GM21526 (cell line): ENCODE data around the gene SLC2A6.
"Not testable (repeated sequence)": the region's sequence is repeated elsewhere in the genome, so short reads cannot be mapped to it uniquely, and the experiment has no call there.

Source experiments
- ATAC-seq: cut with Tn5 transposase; IDR thresholded peaks from one replicate; pipeline ENCODE4 v1.9.1; 2021; ENCODE audit warnings: moderate library complexity; ENCODE audit not compliant: unreplicated experiment, low FRiP score

Gene SLC2A6

DNA sequence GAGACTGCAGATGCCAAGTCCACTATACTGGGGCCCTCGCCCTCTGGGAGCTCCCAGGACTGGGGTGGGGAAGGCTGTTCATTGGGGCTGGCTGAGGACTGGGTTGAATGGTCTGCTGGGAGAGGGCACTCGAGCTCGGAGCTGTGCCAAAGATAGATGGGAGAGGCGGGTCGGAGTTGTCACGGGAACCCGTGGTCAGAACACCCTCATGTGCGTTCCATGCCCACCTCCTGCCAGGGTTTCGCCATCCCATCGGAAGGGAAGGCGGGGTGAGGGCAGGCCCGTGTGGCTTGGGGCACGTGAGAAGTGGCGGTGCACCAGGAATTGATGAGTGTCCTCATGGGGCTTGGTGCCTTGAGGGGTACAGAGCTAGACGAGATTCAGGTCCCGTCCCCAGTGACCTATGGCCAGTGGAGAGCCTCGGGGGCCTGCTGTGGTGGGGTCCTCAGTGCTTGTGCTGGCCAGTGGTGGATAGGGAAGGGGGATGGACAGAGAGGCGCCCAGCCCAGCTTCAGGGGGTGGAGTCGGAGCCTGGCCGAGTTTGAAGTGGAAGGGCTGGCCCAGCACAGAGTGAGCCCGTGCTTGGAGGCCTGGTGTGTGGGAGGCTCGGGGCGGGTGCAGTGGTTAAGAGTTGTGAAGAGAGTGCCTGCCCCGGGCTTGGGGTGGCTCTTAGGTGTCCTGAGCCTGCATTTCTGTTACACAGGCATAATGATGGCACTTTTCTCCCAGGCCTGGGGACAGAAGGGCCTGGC is 14.9 kb downstream of the SLC2A6 start:
- ATAC-seq, result no peak

DNA sequence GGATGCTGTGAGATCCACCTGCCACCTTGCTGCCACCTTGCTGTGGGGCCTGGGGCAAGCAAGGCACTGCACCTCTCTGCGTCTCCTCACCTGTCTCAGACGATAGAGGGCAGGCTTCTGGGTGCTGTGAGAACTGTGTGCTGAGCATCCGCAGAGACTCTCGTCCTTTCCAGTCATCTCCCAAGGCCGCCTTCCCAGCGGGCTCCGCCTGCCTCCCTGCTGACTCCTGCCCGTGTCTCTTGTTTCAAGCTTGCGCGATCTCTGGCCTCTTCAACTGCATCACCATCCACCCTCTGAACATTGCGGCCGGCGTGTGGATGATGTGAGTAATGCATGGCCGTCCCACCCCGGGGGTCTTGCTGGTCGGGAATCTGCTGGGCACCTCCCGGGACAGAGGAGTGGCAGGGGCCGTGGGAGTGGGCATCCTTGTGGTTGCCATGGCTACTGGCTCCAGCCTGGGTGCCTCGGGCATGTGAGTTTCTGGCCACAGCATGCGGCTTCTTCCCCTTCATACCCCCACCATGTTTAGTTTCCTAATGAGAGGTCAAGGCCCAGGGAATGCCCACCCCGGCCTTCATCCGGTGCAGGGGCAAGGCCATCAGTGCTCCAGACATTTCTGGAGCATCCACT is 15.6 kb downstream of the SLC2A6 start:
- ATAC-seq, result no peak

DNA sequence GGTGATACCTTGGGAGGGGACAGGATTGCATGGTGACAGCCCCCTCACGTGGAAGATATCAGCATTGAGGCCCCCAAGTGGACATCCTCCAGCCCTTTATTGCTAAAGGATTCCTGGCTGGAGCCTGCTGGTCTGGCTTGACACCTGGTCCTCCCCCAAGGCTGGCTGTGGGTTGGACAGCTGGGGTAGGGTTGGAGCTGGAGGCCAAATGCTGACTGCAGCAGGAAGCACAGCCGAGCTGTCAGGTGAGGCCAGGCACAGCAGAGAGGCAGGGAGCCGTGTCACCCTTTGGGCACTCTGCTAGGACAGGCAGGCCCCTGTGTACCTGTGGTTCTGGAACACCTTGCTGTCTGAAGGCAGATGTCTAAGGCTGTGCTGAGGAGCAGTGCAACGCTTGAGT is 16.9 kb downstream of the SLC2A6 start:
- ATAC-seq, result no peak

DNA sequence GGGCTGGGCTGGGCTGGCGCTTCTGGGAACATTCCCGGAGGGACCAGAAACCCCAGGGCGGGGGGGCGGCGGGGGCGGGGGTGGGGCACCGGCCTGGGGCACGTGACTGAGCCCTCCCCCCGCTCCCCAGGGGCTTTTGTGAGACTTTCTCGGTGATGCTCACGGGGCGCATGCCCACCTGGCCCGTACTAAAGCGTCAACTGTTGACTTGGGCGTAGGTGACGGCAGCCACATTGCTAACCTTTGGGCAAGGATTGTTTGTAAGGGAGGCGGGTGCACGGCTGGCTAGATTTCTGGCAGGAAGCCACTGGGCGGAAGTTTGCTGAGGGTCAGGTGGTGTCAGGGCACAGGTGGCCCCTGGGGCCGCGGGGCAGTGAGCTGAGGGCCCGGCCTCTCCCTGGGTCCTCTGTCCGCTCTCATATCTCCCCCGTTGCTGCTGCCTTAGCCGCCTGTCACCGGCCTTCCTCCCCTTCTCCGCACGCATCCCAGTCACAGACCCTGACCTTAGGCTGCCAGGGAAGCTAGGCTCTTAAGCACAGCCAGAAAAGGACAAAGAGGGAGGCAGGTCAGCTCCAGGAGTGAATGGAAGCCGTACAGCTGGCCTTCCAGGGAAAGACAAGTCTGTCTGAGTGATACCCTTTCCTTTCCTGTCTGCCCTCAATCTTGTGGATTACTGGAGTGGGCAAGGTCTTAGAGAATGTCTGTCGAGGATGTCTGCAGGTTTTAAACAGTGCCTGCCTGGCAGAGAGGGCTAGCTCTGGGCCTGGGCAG is 18.3 kb downstream of the SLC2A6 start:
- ATAC-seq, result peak; percentile 16

DNA sequence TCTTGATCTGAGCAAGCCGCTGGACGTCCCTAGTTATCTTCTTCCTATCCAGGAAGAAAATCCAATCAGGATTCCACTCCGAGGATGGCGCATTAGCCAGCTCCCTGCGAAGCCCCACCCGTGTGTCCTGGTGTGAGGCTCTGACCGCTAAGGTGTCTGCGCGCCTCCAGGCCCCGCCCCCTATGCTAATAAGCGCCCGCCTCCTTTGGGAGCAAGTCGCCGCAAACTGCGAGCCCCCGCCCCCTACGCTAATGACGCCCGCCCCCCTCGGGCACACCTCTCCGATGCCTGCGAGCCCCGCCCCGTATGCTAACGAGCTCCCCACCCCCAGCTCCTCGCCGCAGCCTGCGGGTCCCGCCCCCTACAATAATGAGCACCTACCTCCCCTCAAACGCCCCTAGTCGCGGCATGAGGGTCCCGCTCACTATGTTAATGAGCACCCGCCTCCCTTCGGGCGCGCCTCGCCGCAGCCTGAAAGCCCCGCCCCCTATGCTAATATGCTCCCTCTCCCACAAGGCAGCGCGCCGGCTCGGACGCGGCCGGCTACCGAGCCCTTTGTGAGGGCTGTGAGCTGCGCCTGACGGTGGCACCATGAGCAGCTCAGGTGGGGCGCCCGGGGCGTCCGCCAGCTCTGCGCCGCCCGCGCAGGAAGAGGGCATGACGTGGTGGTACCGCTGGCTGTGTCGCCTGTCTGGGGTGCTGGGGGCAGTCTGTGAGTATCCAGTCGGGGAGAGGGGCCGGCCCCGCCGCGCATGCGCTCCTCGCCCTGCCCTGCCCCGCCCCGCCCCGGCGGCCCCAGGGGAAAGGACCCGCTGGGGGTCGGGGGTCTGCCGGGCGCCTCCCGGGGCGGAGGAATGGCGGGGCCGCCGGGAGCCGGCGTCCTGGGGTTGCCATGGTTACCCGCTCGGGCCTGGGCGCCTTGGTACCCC is 19.2 kb downstream of the SLC2A6 start, which contains the start of gene CACFD1:
TSS of gene CACFD1 (plus strand) at position 503 of the 929 bp plus-strand sequence. CDS start at position 592, 89 bp downstream.
- peak; percentile 69 for ATAC-seq

DNA sequence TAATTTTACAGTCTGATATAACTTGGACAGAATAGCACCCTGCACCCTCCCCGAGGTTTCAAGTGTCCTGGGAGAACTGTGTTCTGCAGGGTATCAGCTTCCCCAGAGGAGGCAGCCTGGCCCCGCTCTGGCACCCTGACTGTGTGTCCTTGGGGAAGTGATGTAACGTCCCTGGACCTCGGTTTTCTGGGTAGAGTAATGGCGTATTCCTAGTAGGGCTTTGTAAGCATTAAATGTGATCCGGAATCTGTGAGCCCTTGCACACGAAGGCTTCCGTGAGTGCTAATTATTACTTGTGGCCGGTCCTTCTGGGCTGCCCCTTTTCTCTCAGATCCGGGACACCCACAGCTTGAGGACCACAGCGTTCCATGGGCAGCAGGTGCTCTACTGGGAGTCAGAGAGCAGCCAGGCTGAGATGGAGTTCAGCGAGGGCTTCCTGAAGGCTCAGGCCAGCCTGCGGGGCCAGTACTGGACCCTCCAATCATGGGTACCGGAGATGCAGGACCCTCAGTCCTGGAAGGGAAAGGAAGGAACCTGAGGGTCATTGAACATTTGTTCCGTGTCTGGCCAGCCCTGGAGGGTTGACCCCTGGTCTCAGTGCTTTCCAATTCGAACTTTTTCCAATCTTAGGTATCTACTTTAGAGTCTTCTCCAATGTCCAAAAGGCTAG is 20.1 kb downstream of the SLC2A6 start:
- ATAC-seq, result no peak

DNA sequence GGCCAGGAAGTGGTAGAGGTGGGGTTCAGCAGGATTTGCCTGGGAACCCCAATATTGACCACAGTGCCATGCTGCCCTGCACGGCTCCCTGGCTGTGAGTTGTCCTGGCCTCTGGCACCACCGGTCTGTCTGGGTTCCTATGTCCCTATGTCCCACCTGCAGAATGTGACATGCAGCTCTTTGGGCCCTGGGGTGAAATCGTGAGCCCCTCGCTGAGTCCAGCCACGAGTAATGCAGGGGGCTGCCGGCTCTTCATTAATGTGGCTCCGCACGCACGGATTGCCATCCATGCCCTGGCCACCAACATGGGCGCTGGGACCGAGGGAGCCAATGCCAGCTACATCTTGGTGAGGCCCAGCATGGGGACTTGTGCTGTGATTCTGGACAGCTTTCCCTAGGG is 21.2 kb downstream of the SLC2A6 start:
- ATAC-seq, result no peak

DNA sequence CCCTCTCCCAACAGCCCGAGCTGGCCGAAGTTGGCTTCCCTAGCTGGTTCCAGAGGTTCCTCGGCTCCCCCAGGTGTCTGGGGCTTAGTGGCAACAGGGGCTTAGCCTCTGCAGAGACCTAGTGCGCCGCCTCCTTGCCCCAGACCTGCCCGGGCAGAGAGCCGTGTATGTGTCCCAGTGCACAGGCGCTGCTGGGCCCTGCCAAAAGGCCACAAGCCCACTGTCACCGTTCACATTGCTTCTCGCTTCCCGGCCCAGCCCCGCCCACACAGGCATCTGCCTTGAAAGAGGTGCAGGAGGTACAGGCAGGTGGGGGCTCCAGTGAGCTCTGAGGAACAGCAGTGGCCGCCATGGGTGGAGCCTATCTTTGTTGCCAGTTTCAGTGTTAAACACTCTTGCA is 21.7 kb downstream of the SLC2A6 start:
- no peak for ATAC-seq

DNA sequence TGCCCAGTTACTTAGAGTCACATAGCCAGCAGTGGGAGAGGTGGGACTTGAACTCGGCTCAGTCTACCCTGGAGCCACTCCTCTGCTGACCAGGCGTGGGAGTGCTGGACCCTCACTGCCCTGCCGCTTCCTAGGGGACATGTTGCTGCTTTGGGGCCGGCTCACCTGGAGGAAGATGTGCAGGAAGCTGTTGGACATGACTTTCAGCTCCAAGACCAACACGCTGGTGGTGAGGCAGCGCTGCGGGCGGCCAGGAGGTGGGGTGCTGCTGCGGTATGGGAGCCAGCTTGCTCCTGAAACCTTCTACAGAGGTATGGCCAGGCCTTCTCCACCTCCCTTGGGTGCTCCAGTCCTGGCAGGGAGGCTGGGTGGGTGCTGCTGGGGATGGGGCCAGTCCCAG is 22.5 kb downstream of the SLC2A6 start:
- no peak for ATAC-seq

DNA sequence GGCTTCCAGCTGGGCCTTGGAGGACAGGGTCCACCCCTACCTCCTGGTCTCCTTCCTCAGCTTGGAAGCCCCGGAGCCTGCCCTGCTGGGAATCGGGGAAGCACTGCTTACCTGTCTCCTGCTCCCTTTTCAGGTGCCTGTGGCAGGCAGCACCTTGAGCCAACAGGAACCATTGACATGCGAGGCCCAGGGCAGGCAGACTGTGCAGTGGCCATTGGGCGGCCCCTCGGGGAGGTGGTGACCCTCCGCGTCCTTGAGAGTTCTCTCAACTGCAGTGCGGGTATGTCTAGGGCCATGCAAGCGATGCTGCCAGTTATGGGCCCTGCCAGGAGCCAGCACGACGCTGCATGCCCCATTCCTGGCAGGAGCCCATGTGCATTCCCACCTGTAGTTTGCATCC is 23.0 kb downstream of the SLC2A6 start:
- ATAC-seq, result no peak

DNA sequence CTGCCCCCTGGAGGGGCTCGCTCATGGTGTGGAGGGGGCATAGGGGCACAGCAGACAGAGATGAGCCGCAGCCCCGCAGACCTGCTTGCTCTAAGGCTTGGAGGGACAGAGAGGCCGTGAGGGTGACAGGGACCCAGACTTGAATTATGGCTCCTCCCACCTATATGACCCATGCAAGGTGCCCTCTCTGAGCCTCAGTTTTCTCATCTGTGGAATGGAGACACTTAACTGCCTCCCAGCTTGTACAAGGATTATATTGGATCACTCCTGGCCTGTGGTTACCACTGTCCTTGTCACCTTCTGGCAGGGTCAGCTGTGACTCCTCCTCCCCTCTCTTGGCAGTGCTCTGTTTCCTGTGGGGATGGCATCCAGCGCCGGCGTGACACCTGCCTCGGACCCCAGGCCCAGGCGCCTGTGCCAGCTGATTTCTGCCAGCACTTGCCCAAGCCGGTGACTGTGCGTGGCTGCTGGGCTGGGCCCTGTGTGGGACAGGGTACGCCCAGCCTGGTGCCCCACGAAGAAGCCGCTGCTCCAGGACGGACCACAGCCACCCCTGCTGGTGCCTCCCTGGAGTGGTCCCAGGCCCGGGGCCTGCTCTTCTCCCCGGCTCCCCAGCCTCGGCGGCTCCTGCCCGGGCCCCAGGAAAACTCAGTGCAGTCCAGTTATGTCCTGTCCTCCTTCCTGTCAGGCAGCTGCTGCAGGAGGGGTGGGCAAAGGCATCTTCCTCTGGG is 23.8 kb downstream of the SLC2A6 start:
- no peak for ATAC-seq

DNA sequence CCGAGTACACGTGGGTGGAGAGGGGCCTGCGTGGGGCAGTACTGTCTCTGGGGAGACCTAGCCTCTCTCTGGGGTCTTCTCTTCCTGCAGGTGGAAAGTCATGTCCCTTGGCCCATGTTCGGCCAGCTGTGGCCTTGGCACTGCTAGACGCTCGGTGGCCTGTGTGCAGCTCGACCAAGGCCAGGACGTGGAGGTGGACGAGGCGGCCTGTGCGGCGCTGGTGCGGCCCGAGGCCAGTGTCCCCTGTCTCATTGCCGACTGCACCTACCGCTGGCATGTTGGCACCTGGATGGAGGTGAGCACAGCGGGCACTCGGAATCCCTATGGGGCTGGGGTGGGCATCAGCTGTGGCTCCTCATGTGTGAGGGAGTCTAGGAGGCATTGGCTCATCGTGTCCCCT is 24.6 kb downstream of the SLC2A6 start:
- ATAC-seq, result no peak

DNA sequence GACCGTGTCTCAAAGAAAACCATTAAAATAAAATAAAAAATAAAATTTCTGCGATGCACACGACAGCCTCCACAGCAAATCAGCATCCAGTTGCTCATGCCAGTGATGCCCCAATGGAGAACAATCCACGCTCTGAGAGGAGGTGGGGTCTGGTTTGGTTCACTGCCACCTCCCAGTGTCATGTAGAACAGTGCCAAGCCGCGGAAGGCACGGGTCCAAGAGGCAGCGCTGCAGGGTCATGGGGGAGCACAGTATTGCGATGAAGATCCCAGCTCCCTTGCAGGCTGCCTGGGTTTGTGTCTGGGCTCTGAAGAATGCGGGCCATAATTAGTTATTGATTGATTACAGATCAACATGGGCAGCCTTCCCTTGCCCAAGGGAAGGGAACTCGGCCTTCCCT is 25.2 kb downstream of the SLC2A6 start:
- ATAC-seq, result no peak

DNA sequence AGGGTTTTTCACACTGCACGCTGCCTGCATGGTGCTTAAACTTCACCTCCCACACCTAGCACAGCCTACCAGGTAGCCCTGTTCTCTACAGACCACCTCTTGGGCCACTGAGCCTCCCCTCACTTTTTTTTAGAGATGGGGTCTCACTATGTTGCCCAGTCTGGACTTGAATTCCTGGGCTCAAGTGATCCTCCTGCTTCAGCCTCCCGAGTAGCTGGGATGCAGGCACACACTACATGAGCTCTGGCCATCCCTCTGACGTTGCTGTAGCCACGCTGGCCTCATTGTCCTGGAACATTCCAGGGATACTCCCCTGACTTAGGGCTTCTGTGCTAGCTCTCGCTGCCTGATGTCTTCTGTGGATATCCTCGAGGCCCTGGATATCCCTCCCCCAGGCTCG is 26.3 kb downstream of the SLC2A6 start:
- no peak for ATAC-seq

DNA sequence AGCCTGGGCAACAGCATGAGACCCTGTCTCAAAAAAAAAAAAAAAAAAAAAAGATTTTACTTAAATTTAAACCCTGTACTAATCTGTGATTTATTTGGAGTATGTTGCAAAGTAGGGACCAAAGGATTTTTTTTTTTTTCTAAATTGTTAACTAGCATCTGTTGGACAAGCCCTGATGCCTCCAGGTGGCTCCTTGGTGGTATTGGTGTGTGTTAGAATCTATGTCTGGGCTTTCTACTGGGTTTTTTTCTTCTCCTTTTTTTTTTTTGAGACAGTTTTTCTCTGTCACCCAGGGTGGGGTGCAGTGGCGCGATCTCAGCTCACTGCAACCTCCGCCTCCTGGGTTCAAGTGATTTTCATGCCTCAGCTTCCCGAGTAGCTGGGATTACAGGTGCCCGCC is 27.0 kb downstream of the SLC2A6 start:
- ATAC-seq, result not testable (repeated sequence)

DNA sequence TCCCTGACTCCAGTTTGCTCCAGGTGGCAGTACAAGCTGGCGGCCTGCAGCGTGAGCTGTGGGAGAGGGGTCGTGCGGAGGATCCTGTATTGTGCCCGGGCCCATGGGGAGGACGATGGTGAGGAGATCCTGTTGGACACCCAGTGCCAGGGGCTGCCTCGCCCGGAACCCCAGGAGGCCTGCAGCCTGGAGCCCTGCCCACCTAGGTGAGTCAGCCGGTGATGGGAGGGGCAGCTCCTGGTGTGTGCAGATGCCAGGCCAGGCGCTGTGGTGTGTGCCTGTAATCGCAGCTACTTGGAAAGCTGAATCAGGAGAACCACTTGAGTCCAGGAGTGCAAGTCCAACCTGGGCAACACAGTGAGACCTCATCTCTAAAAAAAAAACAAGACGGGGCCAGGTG is 29.1 kb downstream of the SLC2A6 start:
- ATAC-seq, result no peak

DNA sequence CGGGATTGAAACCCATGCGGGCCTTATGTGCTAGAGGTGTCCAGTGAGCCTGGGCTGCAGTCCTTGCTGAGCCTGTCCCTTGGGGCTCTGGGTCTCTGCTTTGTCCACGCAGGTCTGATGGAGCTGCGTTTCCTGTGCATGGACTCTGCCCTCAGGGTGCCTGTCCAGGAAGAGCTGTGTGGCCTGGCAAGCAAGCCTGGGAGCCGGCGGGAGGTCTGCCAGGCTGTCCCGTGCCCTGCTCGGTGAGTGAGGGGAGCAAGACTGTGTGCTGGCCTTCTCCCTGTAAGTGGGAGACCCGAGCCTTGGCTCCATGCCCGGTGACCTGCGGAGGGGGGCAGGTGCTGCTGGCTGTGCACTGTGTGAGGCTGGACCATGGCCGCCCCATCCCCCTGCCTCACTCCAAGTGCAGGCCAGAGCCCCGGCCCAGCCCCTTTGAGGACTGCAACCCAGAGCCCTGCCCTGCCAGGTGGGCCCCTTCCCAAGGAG is 30.4 kb downstream of the SLC2A6 start:
- ATAC-seq, result no peak

DNA sequence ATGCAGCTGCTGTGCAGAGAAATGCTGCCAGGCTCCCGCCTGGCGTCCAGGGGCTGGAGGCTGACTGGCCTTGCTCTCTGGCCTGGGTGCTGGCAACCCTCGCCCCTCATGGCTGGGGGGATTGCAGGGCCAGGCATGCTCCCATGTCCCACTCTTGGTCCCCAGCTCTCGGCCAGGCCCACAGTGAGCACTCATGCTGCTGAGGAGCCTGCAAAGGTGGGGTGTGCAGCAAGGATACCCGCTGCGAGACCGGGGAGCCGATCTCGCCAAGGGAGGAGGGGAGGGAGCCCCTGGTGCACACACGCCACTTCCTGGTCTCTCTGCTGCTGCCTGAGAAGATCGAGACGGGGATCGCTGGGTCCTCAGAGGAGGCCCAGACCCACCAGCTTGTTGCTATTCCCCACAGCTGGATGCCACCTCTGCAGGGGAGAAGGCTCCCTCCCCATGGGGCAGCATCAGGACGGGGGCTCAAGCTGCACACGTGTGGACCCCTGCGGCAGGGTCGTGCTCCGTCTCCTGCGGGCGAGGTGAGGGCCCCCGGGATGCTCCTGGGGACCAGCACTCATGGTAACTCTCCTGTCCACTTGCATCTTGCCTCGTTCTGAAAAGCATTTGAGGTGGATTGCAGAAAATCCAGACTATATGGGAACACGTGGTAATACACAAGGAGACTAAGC is 33.5 kb downstream of the SLC2A6 start:
- no peak for ATAC-seq

DNA sequence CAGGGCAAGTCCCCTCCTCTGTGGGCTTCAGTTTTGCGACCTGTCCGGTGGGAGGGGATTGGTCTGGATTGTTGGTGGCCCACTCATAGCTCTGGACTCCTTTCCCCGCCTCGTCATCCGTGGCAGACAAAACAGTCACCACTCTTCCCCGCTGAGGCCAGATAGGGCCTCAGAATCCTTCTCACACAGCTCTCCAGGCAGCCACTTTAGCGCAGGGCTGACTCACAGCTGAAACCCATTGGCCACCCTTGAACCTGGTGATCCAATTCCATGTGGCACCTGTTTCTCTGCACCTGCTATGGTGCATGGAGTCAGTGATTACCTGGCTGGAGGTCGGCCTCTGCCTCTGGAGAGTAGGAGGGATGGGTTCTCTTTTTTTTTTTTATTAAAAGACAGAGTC is 34.9 kb downstream of the SLC2A6 start:
- ATAC-seq, result no peak
